NCI-H345 treated with DMSO at 0.1 percent for 48 hours (cell line): ENCODE data around the gene NXNL1.
A peak's percentile ranks its signal among the peaks of the same experiment; 100 is the strongest.

Source experiments
- DNase-seq: peaks from one replicate; lab custom pipeline; 2025; ENCODE audit not compliant: unreplicated experiment; lab: John Stamatoyannopoulos, UW

The NXNL1 gene

GRCh38 chr19:17458970-17459369 lies 1.8 kb downstream of the NXNL1 start:
- DNase-seq, result no peak

DNA sequence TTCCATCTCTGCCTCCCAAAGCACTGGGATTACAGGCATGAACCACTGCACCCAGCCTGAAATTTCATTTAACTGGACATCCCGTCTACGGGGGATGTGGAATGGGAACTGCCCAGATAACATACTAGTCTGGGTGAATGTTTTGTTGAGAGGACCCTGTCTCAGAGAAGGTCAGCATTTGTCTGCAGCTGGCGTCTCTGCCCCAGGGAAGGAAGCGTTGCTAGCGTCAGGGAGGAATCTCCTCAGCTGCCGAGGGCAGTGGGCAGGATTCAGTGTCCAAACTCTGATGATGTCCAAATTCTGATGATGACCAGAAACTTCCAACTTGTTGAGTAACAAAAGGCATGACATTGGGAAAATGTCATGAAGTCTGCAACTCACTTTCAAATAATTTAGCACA lies 3.1 kb downstream of the NXNL1 start:
- no peak for DNase-seq

DNA sequence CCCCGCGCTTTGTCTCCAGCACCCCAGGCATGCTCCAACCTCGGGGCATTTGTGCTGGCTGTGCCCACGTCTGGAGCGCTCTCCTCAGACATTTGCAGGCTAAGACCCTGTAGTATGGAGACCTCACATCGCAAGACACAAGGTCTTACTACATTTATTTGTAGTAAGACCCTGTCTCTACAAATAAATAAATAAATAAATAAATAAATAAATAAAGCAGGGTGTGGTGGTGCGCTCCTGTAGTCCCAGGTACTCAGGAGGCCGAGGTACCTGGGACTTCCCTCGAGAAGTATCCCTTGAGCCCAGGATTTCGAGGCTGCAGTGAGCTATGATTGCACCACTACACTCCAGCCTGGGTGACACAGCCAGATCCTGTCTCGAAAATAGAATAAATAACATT lies 4.6 kb downstream of the NXNL1 start:
- DNase-seq, result no peak

- DNase-seq, result no peak
Measured at GRCh38 chr19:17455308-17456123, 5.2 kb downstream of the NXNL1 start.

GRCh38 chr19:17454576-17455071 lies 6.1 kb downstream of the NXNL1 start:
- DNase-seq, result peak; percentile 6

GRCh38 chr19:17451820-17452219 lies 8.9 kb downstream of the NXNL1 start:
- no peak for DNase-seq

DNA sequence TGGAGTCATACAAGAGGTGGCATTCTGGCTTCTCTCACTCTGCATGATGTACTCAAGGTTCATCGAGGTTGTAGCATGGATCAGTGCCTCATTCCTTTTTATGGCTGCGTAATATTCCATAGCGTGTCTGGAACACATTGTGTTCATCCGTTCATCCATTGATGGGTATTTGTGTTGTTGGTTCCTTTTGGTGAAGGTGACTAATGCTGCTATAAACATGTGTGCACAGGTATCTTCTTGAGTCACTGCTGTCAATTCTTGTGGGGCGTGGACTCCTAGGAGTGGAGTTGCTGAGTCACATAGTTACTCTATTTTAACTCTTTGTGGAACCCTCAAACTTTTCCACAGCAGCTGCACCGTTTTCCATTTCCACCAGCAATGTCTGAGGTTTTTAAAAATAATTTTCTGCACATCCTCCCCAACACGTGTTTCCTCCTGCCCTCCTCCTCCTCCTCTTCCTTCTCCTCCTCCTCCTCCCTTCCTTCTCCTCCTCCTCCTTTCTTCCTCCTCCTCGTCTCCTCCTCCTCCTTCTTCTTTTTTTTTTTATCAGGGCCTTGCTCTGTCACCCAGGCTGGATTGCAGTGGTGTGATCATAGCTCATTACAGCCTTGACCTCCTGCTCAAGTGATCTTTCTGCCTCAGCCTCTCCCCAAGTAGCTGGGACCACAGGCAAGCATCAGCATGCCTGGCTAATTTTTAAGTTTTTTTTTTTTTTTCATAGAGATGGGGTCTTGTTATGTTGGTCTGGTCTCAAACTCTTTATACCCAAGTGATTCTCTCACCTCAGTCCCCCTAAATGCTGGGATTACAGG lies 10.3 kb downstream of the NXNL1 start:
- DNase-seq, result no peak

DNA sequence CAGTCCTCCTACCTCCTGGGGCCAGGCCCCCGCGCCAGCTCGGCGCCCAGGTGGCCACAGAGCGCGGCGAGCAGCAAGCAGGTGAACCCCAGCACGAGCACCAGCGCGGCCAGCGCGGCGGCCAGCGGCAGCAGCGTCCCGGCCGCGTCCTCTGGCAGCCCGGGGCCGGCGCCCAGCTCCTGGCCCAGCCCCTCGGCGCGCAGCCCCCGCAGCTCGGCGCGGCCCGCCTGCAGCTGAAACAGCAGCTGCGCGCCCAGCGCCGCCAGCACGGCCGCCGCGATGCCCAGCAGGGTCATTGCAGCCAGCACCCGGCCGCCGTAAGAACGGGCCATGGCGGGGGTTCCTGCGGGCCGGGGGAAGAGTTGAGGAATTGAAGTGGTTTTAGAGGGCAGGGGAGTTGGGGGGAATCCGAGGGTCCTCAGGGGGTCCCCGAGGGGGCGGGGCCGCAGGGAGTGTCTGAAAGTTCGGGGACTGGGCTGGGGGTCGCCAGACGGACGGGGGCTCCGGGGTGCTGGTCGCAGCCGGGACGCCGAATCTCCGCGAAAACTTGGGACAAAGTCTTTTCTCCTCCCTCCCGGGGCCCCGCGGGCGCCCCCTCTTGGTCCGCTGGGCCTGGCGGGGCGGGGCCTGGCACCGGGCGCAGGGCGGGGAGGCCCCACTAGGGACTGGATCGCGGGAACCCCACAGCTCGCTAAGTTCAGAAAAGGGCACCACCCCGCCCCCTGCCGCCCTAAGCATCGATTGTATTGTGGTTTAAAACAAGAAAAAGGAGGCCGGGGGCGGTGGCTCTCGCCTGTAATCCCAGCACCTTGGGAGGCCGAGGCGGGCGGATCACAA lies 12.4 kb downstream of the NXNL1 start, which contains the start of gene TMEM221:
TSS of gene TMEM221 (minus strand) at position 538 of the 837 bp plus-strand sequence. CDS start at position 332, 206 bp downstream.
- DNase-seq, result no peak

GRCh38 chr19:17447704-17448130 lies 13.0 kb downstream of the NXNL1 start:
- no peak for DNase-seq

GRCh38 chr19:17445526-17446165 lies 15.1 kb downstream of the NXNL1 start:
- DNase-seq, result no peak

DNA sequence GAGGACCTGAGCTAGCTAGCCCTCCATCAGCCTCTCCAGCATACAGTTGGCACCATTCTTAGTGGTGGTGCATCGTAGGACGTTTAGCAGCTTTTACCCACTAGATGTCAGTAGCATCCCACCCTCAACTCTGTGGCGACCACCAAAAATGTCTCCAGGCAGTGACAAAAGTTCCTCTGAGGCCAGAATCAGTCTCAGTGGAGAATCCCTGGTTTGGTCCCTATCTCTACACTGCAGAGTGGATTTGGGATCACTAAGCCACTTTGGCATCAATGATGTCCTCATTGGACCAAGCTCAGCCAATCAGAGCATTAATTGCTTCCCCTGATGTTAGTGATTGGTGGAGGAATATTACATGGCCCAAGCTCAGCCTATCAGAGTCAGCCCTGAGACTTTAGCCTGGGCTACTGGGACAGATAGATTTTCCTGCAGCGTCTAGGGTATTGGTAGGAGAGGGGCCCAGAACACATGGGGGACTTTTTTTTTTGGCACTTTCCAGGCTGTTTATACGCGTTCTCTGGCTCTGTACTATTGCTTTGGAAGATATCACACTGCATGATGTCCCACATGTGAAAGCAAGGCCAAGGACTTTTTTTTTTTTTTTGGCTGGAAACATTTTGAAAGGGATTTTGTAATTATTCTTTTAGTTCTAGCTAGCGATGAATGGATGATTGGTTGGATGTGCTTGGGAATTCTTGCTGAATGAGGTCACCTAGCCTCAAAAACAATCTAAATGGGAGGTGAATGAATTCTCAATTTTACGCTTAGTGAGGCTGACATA lies 19.3 kb downstream of the NXNL1 start:
- DNase-seq, result no peak

DNA sequence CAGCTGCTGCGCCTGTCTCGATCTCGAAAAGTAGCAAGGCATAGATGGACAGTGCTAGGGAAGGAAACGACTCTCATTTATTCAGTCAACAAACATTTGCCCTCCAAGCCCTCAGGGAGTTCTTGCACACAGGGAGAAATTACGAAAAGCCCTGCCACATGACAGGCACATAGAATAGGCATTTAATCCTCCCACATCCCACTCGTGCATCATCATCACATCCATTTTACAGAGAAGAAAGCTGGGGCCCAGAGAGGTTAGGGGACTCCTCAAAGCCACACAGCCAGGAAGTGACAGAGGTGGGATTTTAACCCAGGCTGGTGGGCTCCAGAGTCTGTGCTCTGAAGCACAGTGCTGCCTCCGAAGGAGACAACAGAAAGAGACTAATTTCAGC lies 23.9 kb downstream of the NXNL1 start:
- no peak for DNase-seq

GRCh38 chr19:17436094-17436873 lies 24.4 kb downstream of the NXNL1 start:
- no peak for DNase-seq

- DNase-seq, result no peak
Measured at GRCh38 chr19:17435218-17435617, 25.5 kb downstream of the NXNL1 start.

DNA sequence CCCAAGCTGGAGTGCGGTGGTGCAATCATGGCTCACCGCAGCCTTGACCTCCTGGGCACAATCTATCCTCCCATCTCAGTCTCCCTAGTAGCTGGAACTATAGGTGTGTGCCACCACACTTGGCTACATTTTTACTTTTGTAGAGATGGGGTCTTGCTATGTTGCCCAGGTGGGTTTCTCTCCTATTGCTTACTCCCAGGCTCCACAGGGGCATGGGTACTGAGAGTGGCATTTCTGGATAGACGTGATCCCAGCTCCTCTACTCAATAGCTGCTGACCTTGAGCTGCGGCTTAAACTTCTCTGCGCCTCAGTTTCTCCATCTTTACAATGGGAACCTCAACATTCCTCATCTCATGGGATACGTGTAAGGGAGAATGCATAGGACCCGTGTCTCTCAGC lies 29.3 kb downstream of the NXNL1 start:
- DNase-seq, result no peak

DNA sequence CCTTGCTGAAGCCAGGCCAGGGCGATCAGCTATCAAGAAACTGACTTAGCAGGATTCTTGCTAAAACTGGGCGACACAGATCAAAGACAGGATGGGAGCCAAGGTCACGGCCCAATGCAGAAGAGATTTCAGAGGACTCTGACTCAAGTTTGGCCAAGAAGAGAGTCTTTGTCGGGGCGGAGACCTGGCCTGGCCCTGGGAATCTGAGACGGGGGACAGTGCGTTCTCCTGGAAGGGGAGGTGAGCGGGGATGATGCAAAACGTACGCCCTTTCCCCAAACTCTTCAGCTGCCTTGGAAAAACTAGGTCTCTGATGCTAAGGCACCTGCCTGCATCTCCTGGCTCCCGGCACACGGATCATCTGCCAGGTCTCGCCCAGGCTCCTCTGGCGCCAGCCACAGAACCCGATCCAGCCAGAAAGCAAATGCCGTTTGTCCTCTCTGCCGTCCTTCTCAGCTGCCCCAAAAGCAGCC lies 31.0 kb downstream of the NXNL1 start:
- no peak for DNase-seq

GRCh38 chr19:17424743-17425365 lies 35.9 kb downstream of the NXNL1 start:
- DNase-seq, result no peak

- DNase-seq, result no peak
Measured at GRCh38 chr19:17423429-17424208, 37.1 kb downstream of the NXNL1 start.
